ENCODE measurements around the gene STARD5.

GRCh38 chr15:81334768-81335435 lies 11.0 kb upstream of the STARD5 start:
- no peak for TF ChIP-seq CTCF (conservative IDR thresholded peaks at IDR 0.05; ENCODE audit: low read length)
- no peak for TF ChIP-seq EZH2phosphoT487 (IDR thresholded peaks at IDR 0.05; ENCODE audit: borderline replicate concordance)
